Kidney (tissue), 14 donors: ENCODE data around the gene CPM. TPM values are rescaled to one million over a fixed set of nuclear protein-coding genes. Genes with fewer than 3 reads are reported as not detected.
"Not testable (repeated sequence)": the region's sequence is repeated elsewhere in the genome, so short reads cannot be mapped to it uniquely, and the experiment has no call there.

Source experiments
- DNase-seq, 5 donors: peaks; one replicate each; pipeline ENCODE4 v3.0.0-alpha.2; 2013 to 2020
- FAIRE-seq: peaks from 2 replicates; lab custom pipeline; 2012; peaks lifted over from hg19 to GRCh38; lab: Jason Lieb, UNC
- H3K27ac ChIP-seq, 2 donors: one replicate each; pipeline ENCODE4 v1.7.0; 2013; ENCODE audit warnings: low read depth in 2 of 2, low read length in 2 of 2, inconsistent platforms in 1 of 2
- H3K27me3 ChIP-seq: one replicate; pipeline ENCODE4 v1.7.1; 2013; ENCODE audit warnings: low read length, inconsistent platforms; ENCODE audit not compliant: control insufficient read depth, insufficient read depth
- H3K36me3 ChIP-seq, 3 donors: one replicate each; pipeline versions ENCODE4 v1.7.0 to v1.7.1; 2013; ENCODE audit warnings: low read length in 3 of 3, control low read depth in 1 of 3, inconsistent platforms in 1 of 3; ENCODE audit not compliant: insufficient read depth in 3 of 3, control insufficient read depth in 2 of 3
- H3K4me1 ChIP-seq, 3 donors: one replicate each; pipeline versions ENCODE4 v1.7.0 to v1.7.1; 2013; ENCODE audit warnings: low read length in 3 of 3, inconsistent platforms in 1 of 3, low read depth in 1 of 3; ENCODE audit not compliant: control insufficient read depth in 2 of 3, insufficient read depth in 2 of 3
- H3K4me3 ChIP-seq, 3 donors: one replicate each; pipeline versions ENCODE4 v1.7.0 to v1.8.1; 2013; ENCODE audit warnings: low read length in 3 of 3, control low read depth in 1 of 3, inconsistent platforms in 1 of 3
- H3K9ac ChIP-seq, 3 donors: one replicate each; pipeline versions ENCODE4 v1.7.0 to v1.7.1; 2013; ENCODE audit warnings: low read length in 3 of 3, control low read depth in 1 of 3, inconsistent platforms in 1 of 3
- H3K9me3 ChIP-seq, 3 donors: one replicate each; pipeline versions ENCODE4 v1.7.0 to v1.7.1; 2013; ENCODE audit warnings: low read length in 3 of 3, control low read depth in 1 of 3, inconsistent platforms in 1 of 3; ENCODE audit not compliant: control insufficient read depth in 2 of 3, insufficient read depth in 1 of 3
- CTCF ChIP-seq: IDR thresholded peaks from 3 replicates; pipeline ENCODE4 v1.5.1; 2012; ENCODE audit warnings: mild to moderate bottlenecking, moderate library complexity, borderline replicate concordance; ENCODE audit not compliant: insufficient read depth; ENCODE audit errors: extremely low read depth
- intact Hi-C: fragments of 100-400 bp; cut with DNase I; formaldehyde crosslinking; loops from one replicate; pipeline ENCODE4 v1.11.1; 2022
- polyA plus RNA-seq: library from polyadenylated mRNA; stranded (reverse); fragments of 350-450 nt; fragmentation: Illumina TruSeq; extraction: RNeasy Lipid Tissue Mini Kit (QIAGEN cat#74804); gene quantifications from one replicate; pipeline ENCODE4 v1.2.3, GENCODE V29; 2014; ENCODE audit warnings: low read depth, low replicate concordance; ENCODE audit not compliant: insufficient read depth
- total RNA-seq: library from RNA; stranded (reverse); fragmentation: NEBNext Ultra II Directional; extraction: Animal tissue kit (Norgen Biotek cat#: 25700); gene quantifications from one replicate; pipeline ENCODE4 v1.2.1, GENCODE V29; 2021
- donor health status: control.
- donor health status: control.
- donor health status: control.
- donor health status: control.
- donor health status: control.
- donor health status: DM: yes; HTN: yes; CAD: no.
- donor health status: Normal renal cell carcinoma (clear cell type).

Gene CPM
- total and polyA plus RNA-seq, 2 donors from 2014 or later: 35.7 to 144 TPM

GRCh38 chr12:68863886-68864454 is 69.0 kb downstream of the CPM start:
- H3K27me3 ChIP-seq, H3K4me3 ChIP-seq, H3K9ac ChIP-seq, intact Hi-C loops, H3K4me1 ChIP-seq, FAIRE-seq, H3K9me3 ChIP-seq, H3K27ac ChIP-seq: not testable (repeated sequence)
- DNase-seq: peak in 3 of 5 donors; percentile 14 to 71 (median 46)
- H3K36me3 ChIP-seq: peaks cover 0 to 24% (median 6%) of the 10 kb centered on the region in 3 donors
- TF ChIP-seq CTCF: peak; percentile 43

- intact Hi-C loops: no loop called here
- no peak for TF ChIP-seq CTCF
- no peak overlapping the region for H3K9ac ChIP-seq
- H3K9me3 ChIP-seq: no peaks in the 10 kb centered on the region
- DNase-seq (no peak), FAIRE-seq (no peak)
- H3K27ac ChIP-seq: no peak overlapping the region
- H3K4me1 ChIP-seq: no peaks in the 10 kb centered on the region
- H3K4me3 ChIP-seq: no peak overlapping the region
- peaks cover 0 to 16% (median 2%) of the 10 kb centered on the region in 3 donors for H3K36me3 ChIP-seq
- no peaks in the 10 kb centered on the region for H3K27me3 ChIP-seq
Observed at GRCh38 chr12:68863109-68863770, 69.7 kb downstream of the CPM start.

GRCh38 chr12:68861890-68862289 is 71.1 kb downstream of the CPM start:
- no peak overlapping the region for H3K4me3 ChIP-seq
- intact Hi-C loops: no loop called here
- peaks cover 0 to 23% (median 2%) of the 10 kb centered on the region in 3 donors for H3K36me3 ChIP-seq
- H3K9me3 ChIP-seq: no peaks in the 10 kb centered on the region
- H3K27me3 ChIP-seq: no peaks in the 10 kb centered on the region
- no peak for TF ChIP-seq CTCF
- FAIRE-seq (no peak), DNase-seq (no peak)
- no peak overlapping the region for H3K27ac ChIP-seq
- no peaks in the 10 kb centered on the region for H3K4me1 ChIP-seq
- H3K9ac ChIP-seq: no peak overlapping the region
